ENCODE data around the gene TBX18.

DNA sequence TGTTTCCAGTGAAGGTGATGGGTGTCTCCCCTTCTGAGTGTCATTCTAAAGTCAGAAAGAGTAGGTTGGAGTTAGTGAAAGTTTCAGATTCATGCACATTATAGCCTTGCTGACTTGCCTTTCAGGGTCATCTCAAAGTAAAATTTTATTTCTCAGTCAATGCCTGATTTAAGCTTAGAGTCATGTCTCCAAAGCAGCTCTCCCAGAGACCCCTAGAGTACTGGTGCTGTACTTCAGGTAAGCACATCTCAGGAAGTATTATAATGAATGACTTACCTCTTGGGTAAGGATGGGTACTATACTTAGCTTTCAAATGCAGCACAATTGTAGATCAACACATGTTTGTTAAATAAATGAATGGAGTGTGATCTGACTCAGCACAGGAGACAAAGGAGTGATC lies 116.0 kb downstream of the TBX18 start:
- TF ChIP-seq POLR2A (IDR thresholded peaks at IDR 0.05; ENCODE audit: low read depth, low read length): no peak
- TF ChIP-seq, protein P1, sequence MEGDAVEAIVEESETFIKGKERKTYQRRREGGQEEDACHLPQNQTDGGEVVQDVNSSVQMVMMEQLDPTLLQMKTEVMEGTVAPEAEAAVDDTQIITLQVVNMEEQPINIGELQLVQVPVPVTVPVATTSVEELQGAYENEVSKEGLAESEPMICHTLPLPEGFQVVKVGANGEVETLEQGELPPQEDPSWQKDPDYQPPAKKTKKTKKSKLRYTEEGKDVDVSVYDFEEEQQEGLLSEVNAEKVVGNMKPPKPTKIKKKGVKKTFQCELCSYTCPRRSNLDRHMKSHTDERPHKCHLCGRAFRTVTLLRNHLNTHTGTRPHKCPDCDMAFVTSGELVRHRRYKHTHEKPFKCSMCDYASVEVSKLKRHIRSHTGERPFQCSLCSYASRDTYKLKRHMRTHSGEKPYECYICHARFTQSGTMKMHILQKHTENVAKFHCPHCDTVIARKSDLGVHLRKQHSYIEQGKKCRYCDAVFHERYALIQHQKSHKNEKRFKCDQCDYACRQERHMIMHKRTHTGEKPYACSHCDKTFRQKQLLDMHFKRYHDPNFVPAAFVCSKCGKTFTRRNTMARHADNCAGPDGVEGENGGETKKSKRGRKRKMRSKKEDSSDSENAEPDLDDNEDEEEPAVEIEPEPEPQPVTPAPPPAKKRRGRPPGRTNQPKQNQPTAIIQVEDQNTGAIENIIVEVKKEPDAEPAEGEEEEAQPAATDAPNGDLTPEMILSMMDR (conservative IDR thresholded peaks at IDR 0.05; ENCODE audit: low read depth, low read length): no peak
- TF ChIP-seq, protein P2, sequence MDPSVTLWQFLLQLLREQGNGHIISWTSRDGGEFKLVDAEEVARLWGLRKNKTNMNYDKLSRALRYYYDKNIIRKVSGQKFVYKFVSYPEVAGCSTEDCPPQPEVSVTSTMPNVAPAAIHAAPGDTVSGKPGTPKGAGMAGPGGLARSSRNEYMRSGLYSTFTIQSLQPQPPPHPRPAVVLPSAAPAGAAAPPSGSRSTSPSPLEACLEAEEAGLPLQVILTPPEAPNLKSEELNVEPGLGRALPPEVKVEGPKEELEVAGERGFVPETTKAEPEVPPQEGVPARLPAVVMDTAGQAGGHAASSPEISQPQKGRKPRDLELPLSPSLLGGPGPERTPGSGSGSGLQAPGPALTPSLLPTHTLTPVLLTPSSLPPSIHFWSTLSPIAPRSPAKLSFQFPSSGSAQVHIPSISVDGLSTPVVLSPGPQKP (IDR thresholded peaks at IDR 0.05; ENCODE audit: borderline replicate concordance, low read depth, low read length): no peak
- no peak for TF ChIP-seq CEBPB (IDR thresholded peaks at IDR 0.05; ENCODE audit: low read depth, low read length)
- no peak for TF ChIP-seq RCOR1 (IDR thresholded peaks at IDR 0.05; ENCODE audit: insufficient replicate concordance, low read length)
